HFF-Myc (cell line): Measurements from ENCODE around the gene CUX1.

Source experiments
- DNase-seq: peaks from one replicate; pipeline ENCODE4 v3.0.0-alpha.2; 2011; ENCODE audit warnings: low read depth; ENCODE audit errors: extremely low read depth
- H3K4me3 ChIP-seq: replicated peaks from 2 replicates; pipeline ENCODE4 v1.5.1; 2011; ENCODE audit warnings: low read depth, mild to moderate bottlenecking, control low read depth, low read length
- CTCF ChIP-seq: IDR thresholded peaks from 2 replicates; pipeline ENCODE4 v1.5.1; 2012; ENCODE audit warnings: mild to moderate bottlenecking, low read depth, low read length, control low read depth; ENCODE audit errors: missing control alignments

The CUX1 gene

DNA sequence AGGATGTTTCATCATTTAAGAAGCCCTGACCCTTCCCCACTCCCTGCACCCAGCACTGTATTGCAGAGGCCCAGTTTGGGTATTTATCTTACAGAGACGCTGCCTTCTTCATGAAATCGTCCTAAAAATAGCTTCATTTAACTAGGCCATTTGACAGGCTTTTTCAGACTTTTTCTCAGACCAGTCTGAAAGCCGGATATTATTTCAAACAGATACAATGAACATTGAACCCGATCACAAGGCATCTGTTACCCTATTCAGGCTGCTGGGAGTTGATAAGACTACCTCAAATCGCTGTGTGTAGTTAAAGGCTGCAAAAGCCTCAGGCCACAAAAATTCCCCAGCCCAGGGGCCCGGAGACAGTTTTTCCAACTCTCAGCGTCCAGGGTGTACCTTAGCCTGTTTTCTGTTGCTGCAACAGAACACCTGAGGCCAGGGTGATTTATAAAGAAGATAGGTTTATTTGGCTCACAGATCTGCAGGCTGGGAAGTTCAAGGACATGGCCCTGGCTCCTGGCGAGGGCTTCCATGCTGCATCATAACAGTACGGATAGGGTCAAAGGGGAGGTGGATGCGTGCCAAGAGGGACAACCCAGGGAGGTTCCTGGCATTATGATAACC lies 338.5 kb downstream of the CUX1 start:
- no peak for TF ChIP-seq CTCF
- no peak overlapping the region for H3K4me3 ChIP-seq
- DNase-seq: no peak

DNA sequence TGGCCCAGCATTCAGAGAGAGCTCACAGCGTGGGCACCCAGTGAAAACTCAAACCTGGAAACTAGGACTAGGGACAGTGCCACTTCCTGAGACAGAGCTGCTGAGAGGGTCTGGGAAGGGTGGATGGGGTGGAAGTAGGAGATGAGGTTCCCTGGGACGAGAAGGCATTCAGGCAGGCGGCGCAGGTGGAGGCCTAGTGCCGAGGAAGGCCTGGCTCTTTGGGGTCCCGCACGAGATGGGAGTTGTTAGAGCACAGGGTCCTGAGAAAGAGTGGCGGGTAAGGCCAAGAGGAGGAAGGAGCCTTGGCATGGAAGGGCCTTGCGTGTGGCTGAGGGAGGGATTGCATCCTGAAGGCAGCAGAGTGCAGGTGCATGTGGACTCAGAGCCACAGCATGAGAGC lies 339.4 kb downstream of the CUX1 start:
- no peak overlapping the region for H3K4me3 ChIP-seq
- no peak for DNase-seq
- TF ChIP-seq CTCF: no peak

DNA sequence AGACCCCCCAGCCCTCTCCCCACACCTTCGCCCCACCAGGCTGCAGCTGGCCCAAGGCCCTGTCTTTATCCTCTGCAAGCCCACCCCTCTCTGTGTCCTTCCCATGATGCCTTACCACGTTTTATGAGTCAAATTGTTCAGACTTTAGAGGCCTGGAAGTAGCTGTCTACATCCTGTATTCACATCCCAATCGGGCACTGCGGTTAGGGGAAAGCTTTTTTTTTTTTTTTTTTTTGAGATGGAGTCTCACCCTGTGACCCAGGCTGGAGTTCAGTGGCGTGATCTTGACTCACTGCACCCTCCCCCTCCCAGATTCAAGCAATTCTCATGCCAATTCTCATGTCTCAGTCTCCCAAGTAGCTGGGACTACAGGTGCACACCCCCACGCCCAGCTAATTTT lies 347.7 kb downstream of the CUX1 start:
- no peak for TF ChIP-seq CTCF
- DNase-seq: no peak
- H3K4me3 ChIP-seq: no peak overlapping the region

GRCh38 chr7:102167254-102167653 lies 349.8 kb downstream of the CUX1 start:
- DNase-seq: no peak
- H3K4me3 ChIP-seq: no peak overlapping the region
- no peak for TF ChIP-seq CTCF

DNA sequence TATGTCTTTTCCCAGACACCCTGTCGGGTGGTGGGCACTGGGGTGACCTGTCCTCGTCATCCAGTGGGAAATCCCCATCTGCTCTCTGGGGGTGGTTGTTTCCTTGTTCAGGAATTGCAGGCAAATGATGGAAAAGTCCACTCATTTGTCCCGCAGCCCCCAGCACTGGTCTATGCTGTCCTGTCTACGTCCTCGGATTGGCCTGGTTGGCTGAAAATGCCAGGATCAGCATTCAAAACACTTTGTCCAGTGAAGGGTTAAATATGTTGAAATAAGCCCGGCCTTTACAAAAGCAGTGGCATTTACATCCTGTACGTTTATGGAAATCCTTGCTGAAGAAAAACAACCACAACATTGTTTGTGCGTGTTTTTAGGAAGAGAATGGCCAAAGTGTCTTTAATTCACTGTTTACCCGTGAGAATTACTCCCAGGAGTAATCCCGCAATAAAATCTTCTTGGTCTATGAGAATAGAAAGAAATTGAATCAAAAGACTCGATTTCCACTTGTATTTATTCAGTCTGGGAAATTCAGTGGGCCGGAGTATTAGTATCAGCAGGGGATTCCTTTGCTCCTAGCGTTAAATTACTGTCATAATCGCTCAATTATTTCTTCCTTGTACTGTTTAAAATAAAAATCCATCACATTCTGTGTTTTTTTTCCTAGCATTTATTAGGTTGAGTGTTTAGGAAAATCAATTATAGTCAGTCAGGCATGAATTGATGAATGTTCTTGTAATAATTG lies 352.4 kb downstream of the CUX1 start:
- no peak for DNase-seq
- no peak for TF ChIP-seq CTCF

DNA sequence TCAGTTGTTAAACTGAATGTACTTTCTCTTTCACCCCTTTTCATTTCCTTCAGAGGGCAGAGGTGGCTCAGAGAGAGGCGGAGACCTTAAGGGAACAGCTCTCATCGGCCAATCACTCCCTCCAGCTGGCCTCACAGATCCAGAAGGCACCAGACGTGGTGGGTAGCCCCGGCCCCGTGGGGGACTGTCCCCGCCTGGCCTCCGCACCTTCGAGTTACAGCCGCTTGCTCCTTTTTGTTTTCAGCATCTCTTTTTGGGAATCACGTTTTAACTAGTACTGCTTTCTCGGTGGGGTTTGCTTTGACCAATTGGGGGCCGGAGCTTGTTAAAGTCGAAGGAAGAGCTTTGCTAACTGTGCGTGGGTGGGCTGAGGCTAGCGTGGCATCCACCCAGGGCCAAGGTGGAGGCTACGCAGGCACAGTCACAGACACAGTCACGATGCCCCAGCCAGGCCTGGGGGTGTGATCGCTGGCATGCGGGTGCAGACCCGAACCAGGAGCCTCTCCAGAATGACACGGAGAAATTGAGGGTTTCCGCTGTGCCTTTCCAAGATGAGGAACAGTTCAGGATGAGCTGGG lies 353.1 kb downstream of the CUX1 start:
- no peak for DNase-seq
- TF ChIP-seq CTCF: no peak
- no peak overlapping the region for H3K4me3 ChIP-seq

More for the DNA sequence above, 352.4 kb downstream of the CUX1 start:
- no peak overlapping the region for H3K4me3 ChIP-seq

GRCh38 chr7:102173669-102174068 lies 356.2 kb downstream of the CUX1 start:
- TF ChIP-seq CTCF: no peak
- no peak for DNase-seq
- no peak overlapping the region for H3K4me3 ChIP-seq
